ENCODE results near the gene BARHL1.

GRCh38 chr9:132632413-132633129 is 50.2 kb downstream of the BARHL1 start:
- no peak for TF ChIP-seq CEBPB (IDR thresholded peaks at IDR 0.05; ENCODE audit: low read depth)
- TF ChIP-seq CTCF (IDR thresholded peaks at IDR 0.05 in 2 of 3, conservative IDR thresholded peaks at IDR 0.05 in 1 of 3; ENCODE audit: borderline replicate concordance in 1 of 3, insufficient read depth in 1 of 3, low read depth in 2 of 3, low read length in 2 of 3): no peak
- TF ChIP-seq SIN3A (IDR thresholded peaks at IDR 0.05; ENCODE audit: low read depth): no peak
- TF ChIP-seq EZH2 (IDR thresholded peaks at IDR 0.05): no peak
- TF ChIP-seq, protein P1, sequence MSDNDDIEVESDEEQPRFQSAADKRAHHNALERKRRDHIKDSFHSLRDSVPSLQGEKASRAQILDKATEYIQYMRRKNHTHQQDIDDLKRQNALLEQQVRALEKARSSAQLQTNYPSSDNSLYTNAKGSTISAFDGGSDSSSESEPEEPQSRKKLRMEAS (IDR thresholded peaks at IDR 0.05): no peak
- TF ChIP-seq SRF (IDR thresholded peaks at IDR 0.05; ENCODE audit: low read depth): no peak
- TF ChIP-seq EGR1 (IDR thresholded peaks at IDR 0.05; ENCODE audit: low read depth): no peak
- TF ChIP-seq POLR2A (IDR thresholded peaks at IDR 0.05; ENCODE audit: borderline replicate concordance, extremely low read depth, insufficient read depth, insufficient read length): no peak
- no peak for TF ChIP-seq CBX3 (IDR thresholded peaks at IDR 0.05; ENCODE audit: low read depth)
- TF ChIP-seq EZH2phosphoT487 (IDR thresholded peaks at IDR 0.05; ENCODE audit: borderline replicate concordance): no peak
- TF ChIP-seq FOSL1 (IDR thresholded peaks at IDR 0.05; ENCODE audit: low read depth): no peak
- TF ChIP-seq SP1 (IDR thresholded peaks at IDR 0.05; ENCODE audit: low read depth): no peak
- TF ChIP-seq POLR2AphosphoS5 (IDR thresholded peaks at IDR 0.05; ENCODE audit: low read depth, low read length): no peak

All from HCT116 (cell line).